K562 (cell line): Measurements from ENCODE around the gene ISG20L2. TPM values are rescaled to one million over a fixed set of nuclear protein-coding genes. Genes with fewer than 3 reads are reported as not detected.
A peak's percentile ranks its signal among the peaks of the same experiment; 100 is the strongest.

ENCODE experiments used
- ARID1B ChIP-seq: fragments of 450-650 bp; IDR thresholded peaks from 2 replicates; pipeline ENCODE4 v1.6.1; 2016; ENCODE audit warnings: antibody characterized with exemption, mild to moderate bottlenecking, inconsistent platforms
- ARID2 ChIP-seq: fragments of 450-650 bp; IDR thresholded peaks from 2 replicates; pipeline ENCODE4 v1.6.1; 2017; ENCODE audit warnings: antibody characterized with exemption, mild to moderate bottlenecking
- ASH1L ChIP-seq: fragments of 450-650 bp; IDR thresholded peaks from 2 replicates; pipeline ENCODE4 v1.6.1; 2018; ENCODE audit warnings: borderline replicate concordance, mild to moderate bottlenecking, low read depth; ENCODE audit not compliant: partially characterized antibody
- CEBPG ChIP-seq, 3 experiments: fragments of 200-800 bp in 1 of 3; sonication (Bioruptor generic) in 1 of 3; sonication (generic) in 1 of 3; formaldehyde crosslinking in 1 of 3; IDR thresholded peaks in 2 of 3; conservative IDR thresholded peaks in 1 of 3; 2 replicates each; pipeline versions ENCODE4 v1.6.1 to v1.8.0; 2016 to 2022; ENCODE audit warnings: missing compliant biosample characterization in 2 of 3, missing genetic modification characterization in 2 of 3, mild to moderate bottlenecking in 1 of 3, missing genetic modification reagents in 1 of 3
- ETV1 ChIP-seq: fragments of 450-650 bp; conservative IDR thresholded peaks from 2 replicates; pipeline ENCODE4 v1.6.1; 2016; ENCODE audit warnings: missing genetic modification characterization, control low read depth, low read depth, missing compliant biosample characterization
- ETV5 ChIP-seq: sonication (generic); formaldehyde crosslinking; IDR thresholded peaks from 2 replicates; pipeline ENCODE4 v1.4.0; 2020; ENCODE audit warnings: low read depth, mild to moderate bottlenecking, missing genetic modification reagents
- FOXA3 ChIP-seq, 2 experiments: fragments of 450-650 bp in 1 of 2; sonication (generic) in 1 of 2; formaldehyde crosslinking; IDR thresholded peaks in 1 of 2; conservative IDR thresholded peaks in 1 of 2; 2 replicates each; pipeline versions ENCODE4 v1.4.0 to v1.8.0; 2020 to 2022; ENCODE audit warnings: mild to moderate bottlenecking in 2 of 2, missing genetic modification reagents in 1 of 2
- HCFC1 ChIP-seq: IDR thresholded peaks from 2 replicates; pipeline ENCODE4 v1.6.1; 2012; ENCODE audit warnings: low read depth, low read length, improper control_type of control experiment
- JUN ChIP-seq, 2 experiments: sonication (generic) in 1 of 2; formaldehyde crosslinking in 1 of 2; IDR thresholded peaks; 2 replicates each; pipeline versions ENCODE4 v1.6.1 to v1.8.0; 2012 to 2022; ENCODE audit warnings: borderline replicate concordance in 2 of 2, mild to moderate bottlenecking in 2 of 2, improper control_type of control experiment in 1 of 2, low read depth in 1 of 2, low read length in 1 of 2, missing genetic modification reagents in 1 of 2
- MAZ ChIP-seq, 2 experiments: fragments of 450-650 bp in 1 of 2; sonication (generic) in 1 of 2; formaldehyde crosslinking; IDR thresholded peaks in 1 of 2; conservative IDR thresholded peaks in 1 of 2; 2 replicates each; pipeline versions ENCODE4 v1.4.0 to v1.5.0; 2020; ENCODE audit warnings: mild to moderate bottlenecking in 1 of 2, missing genetic modification reagents in 1 of 2
- MBD2 ChIP-seq: sonication (generic); IDR thresholded peaks from 2 replicates; pipeline ENCODE4 v1.6.1; 2016; ENCODE audit warnings: low read depth, borderline replicate concordance
- NEUROD1 ChIP-seq: fragments of 150-350 bp; IDR thresholded peaks from 2 replicates; pipeline ENCODE4 v1.6.1; 2014; ENCODE audit warnings: borderline replicate concordance, low read length, low read depth; ENCODE audit not compliant: partially characterized antibody
- SIN3A ChIP-seq, 2 experiments: fragments of 150-350 bp in 1 of 2; IDR thresholded peaks; 2 replicates each; pipeline ENCODE4 v1.6.1; 2011 to 2016; ENCODE audit warnings: borderline replicate concordance in 2 of 2, low read depth in 2 of 2, low read length in 2 of 2, mild to moderate bottlenecking in 2 of 2, moderate library complexity in 2 of 2; ENCODE audit not compliant: control insufficient read depth in 1 of 2
- SIN3B ChIP-seq: fragments of 450-650 bp; IDR thresholded peaks from 2 replicates; pipeline ENCODE4 v1.6.1; 2017; ENCODE audit warnings: low read depth, mild to moderate bottlenecking, moderate library complexity
- ZFP36 ChIP-seq: fragments of 150-350 bp; IDR thresholded peaks from 2 replicates; pipeline ENCODE4 v1.6.1; 2018; ENCODE audit warnings: low read length, low read depth; ENCODE audit not compliant: partially characterized antibody
- ZFPM2 ChIP-seq: fragments of 250-450 bp; sonication (Bioruptor Pico); IDR thresholded peaks from 2 replicates; pipeline ENCODE4 v1.5.1; 2022; ENCODE audit warnings: mild to moderate bottlenecking
- ZSCAN29 ChIP-seq: fragments of 450-650 bp; IDR thresholded peaks from 2 replicates; pipeline ENCODE4 v1.6.1; 2017
- polyA plus RNA-seq, 8 experiments: library from polyadenylated mRNA; depleted of rRNA in 4 of 8; stranded (reverse) in 5 of 8; unstranded in 3 of 8; fragments of >200 nt; fragmentation: Nextera tagmentation in 2 of 8; fragmentation: Illumina TruSeq in 1 of 8; extraction: Ambion mirVana in 2 of 8; extraction: Trizol in 1 of 8; gene quantifications; 2 replicates each; pipeline versions ENCODE4 v1.2.1 to v1.2.3, GENCODE V29; 2011 to 2014; ENCODE audit warnings: inconsistent platforms in 1 of 8, missing spikeins in 1 of 8
- total RNA-seq, 7 experiments: library from RNA; depleted of rRNA in 6 of 7; stranded (reverse); fragments of >200 nt in 6 of 7; fragmentation: Illumina TruSeq in 2 of 7; extraction: Trizol in 2 of 7; gene quantifications; 2 replicates each; pipeline versions ENCODE4 v1.2.1 to v1.2.3, GENCODE V29; 2011 to 2021; ENCODE audit warnings: low replicate concordance in 1 of 7
- TF ChIP-seq, protein P1 (sequence below): fragments of 450-650 bp; IDR thresholded peaks from 2 replicates; pipeline ENCODE4 v1.6.1; 2018; ENCODE audit not compliant: partially characterized antibody
- TF ChIP-seq, protein P2 (sequence below), 3 experiments: IDR thresholded peaks in 2 of 3; conservative IDR thresholded peaks in 1 of 3; 2 replicates each; pipeline ENCODE4 v1.5.1; 2011 to 2012; ENCODE audit warnings: low read length in 3 of 3, mild to moderate bottlenecking in 3 of 3, control low read depth in 2 of 3, improper control_type of control experiment in 1 of 3, inconsistent platforms in 1 of 3, low read depth in 1 of 3, mixed read lengths in 1 of 3, moderate library complexity in 1 of 3; ENCODE audit not compliant: insufficient read depth in 2 of 3

The ISG20L2 gene
- total and polyA plus RNA-seq, 9 of the 15 experiments (the other 6 are each of a cell fraction or from before 2014, with no cell fraction given) = 21.3 to 130 (median 50.3) TPM

DNA sequence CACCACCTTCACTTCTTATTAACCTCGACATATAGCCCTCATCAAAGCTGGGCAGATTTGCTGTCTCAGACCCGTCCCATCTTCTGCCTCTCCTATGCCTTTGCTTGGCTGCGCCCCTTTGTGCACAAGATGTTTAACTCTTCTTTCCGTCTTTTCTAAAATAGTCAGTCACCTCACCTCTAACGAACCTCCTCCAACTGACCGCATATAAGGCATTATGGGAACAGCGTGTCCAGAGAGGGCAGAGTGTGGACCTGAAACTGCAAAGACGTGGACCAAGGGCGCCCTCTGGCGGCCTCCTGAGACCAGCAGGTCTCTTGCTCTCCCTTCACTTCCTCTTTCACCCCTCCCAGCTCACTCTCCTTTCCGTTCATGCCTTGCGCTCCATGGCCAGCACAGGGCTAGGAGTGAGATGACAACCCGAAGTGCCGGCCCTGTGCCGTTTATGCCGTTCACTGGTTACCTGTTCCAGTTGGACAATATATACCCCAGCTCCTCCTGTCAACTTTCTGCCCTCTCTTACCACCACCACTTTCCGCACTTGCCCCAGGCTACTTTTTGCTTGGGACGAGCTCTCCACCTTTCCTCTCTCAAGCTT, 2.8 kb downstream of the ISG20L2 start (continued):
- TF ChIP-seq ETV1 (tag) = peak; percentile 90
- TF ChIP-seq SIN3A (IDR thresholded peaks at IDR 0.05; ENCODE audit: borderline replicate concordance in 2 of 2, control insufficient read depth in 1 of 2, low read depth in 2 of 2, low read length in 2 of 2) = peak; percentile 40 to 82; a peak in 2 of 4 replicates
- peak; percentile 85 for TF ChIP-seq JUN (IDR thresholded peaks at IDR 0.05; ENCODE audit: borderline replicate concordance, low read depth, low read length)
- TF ChIP-seq JUN (CRISPR knock-in tag; IDR thresholded peaks at IDR 0.05; ENCODE audit: borderline replicate concordance) = no peak
- TF ChIP-seq, protein P1, sequence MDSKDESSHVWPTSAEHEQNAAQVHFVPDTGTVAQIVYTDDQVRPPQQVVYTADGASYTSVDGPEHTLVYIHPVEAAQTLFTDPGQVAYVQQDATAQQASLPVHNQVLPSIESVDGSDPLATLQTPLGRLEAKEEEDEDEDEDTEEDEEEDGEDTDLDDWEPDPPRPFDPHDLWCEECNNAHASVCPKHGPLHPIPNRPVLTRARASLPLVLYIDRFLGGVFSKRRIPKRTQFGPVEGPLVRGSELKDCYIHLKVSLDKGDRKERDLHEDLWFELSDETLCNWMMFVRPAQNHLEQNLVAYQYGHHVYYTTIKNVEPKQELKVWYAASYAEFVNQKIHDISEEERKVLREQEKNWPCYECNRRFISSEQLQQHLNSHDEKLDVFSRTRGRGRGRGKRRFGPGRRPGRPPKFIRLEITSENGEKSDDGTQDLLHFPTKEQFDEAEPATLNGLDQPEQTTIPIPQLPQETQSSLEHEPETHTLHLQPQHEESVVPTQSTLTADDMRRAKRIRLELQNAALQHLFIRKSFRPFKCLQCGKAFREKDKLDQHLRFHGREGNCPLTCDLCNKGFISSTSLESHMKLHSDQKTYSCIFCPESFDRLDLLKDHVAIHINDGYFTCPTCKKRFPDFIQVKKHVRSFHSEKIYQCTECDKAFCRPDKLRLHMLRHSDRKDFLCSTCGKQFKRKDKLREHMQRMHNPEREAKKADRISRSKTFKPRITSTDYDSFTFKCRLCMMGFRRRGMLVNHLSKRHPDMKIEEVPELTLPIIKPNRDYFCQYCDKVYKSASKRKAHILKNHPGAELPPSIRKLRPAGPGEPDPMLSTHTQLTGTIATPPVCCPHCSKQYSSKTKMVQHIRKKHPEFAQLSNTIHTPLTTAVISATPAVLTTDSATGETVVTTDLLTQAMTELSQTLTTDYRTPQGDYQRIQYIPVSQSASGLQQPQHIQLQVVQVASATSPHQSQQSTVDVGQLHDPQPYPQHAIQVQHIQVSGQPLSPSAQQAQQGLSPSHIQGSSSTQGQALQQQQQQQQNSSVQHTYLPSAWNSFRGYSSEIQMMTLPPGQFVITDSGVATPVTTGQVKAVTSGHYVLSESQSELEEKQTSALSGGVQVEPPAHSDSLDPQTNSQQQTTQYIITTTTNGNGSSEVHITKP = peak; percentile 29
- TF ChIP-seq ZSCAN29 = 0 out of 2 replicates have a peak, but pooled peaks have one; percentile 36
- no peak for TF ChIP-seq CEBPG (CRISPR knock-in tag; IDR thresholded peaks at IDR 0.05)
- TF ChIP-seq CEBPG (tag; conservative IDR thresholded peaks at IDR 0.05 in 1 of 2, IDR thresholded peaks at IDR 0.05 in 1 of 2) = no peak
- peak; percentile 89 for TF ChIP-seq ETV5 (CRISPR knock-in tag)
- peak; percentile 65 for TF ChIP-seq NEUROD1
- TF ChIP-seq ARID1B = peak; percentile 45
- TF ChIP-seq MAZ (CRISPR knock-in tag; conservative IDR thresholded peaks at IDR 0.05 in 1 of 2, IDR thresholded peaks at IDR 0.05 in 1 of 2) = peak; percentile 77 to 93
- TF ChIP-seq FOXA3 (CRISPR knock-in tag; conservative IDR thresholded peaks at IDR 0.05 in 1 of 2, IDR thresholded peaks at IDR 0.05 in 1 of 2) = 0 out of 4 replicates have a peak, but pooled peaks of 1 of the 2 experiments have one; percentile 51
- TF ChIP-seq ARID2 = peak; percentile 86
- TF ChIP-seq SIN3B = 0 out of 2 replicates have a peak, but pooled peaks have one; percentile 24
- TF ChIP-seq MBD2 = no peak
- TF ChIP-seq ZFP36 = peak; percentile 55
- peak; percentile 49 for TF ChIP-seq HCFC1
- peak; percentile 29 for TF ChIP-seq ASH1L
- no peak for TF ChIP-seq ZFPM2 (CRISPR knock-in tag)
- TF ChIP-seq, protein P2, sequence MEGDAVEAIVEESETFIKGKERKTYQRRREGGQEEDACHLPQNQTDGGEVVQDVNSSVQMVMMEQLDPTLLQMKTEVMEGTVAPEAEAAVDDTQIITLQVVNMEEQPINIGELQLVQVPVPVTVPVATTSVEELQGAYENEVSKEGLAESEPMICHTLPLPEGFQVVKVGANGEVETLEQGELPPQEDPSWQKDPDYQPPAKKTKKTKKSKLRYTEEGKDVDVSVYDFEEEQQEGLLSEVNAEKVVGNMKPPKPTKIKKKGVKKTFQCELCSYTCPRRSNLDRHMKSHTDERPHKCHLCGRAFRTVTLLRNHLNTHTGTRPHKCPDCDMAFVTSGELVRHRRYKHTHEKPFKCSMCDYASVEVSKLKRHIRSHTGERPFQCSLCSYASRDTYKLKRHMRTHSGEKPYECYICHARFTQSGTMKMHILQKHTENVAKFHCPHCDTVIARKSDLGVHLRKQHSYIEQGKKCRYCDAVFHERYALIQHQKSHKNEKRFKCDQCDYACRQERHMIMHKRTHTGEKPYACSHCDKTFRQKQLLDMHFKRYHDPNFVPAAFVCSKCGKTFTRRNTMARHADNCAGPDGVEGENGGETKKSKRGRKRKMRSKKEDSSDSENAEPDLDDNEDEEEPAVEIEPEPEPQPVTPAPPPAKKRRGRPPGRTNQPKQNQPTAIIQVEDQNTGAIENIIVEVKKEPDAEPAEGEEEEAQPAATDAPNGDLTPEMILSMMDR (IDR thresholded peaks at IDR 0.05 in 2 of 3, conservative IDR thresholded peaks at IDR 0.05 in 1 of 3; ENCODE audit: insufficient read depth in 2 of 3, low read depth in 1 of 3, low read length in 3 of 3) = peak; percentile 98 to 99 (median 99)
